Gastroesophageal sphincter (tissue), 4 donors: ENCODE data around the gene GPSM3. TPM values are rescaled to one million over a fixed set of nuclear protein-coding genes. Genes with fewer than 3 reads are reported as not detected.

Experiments used
- ATAC-seq: fragments of 150-250 bp; one replicate; pipeline ENCODE4 v1.9.1; 2016; ENCODE audit warnings: mild to moderate bottlenecking, moderate library complexity
- H3K27ac ChIP-seq, 4 donors: fragments of 200-600 bp; sonication (generic) in 3 of 4; 1 replicate in 3 of 4; 2 replicates in 1 of 4; pipeline ENCODE4 v1.5.1; 2016 to 2019
- H3K27me3 ChIP-seq: fragments of 200-600 bp; sonication (generic); one replicate; pipeline ENCODE4 v1.5.1; 2019
- H3K36me3 ChIP-seq, 2 donors: fragments of 200-600 bp; sonication (generic); one replicate each; pipeline ENCODE4 v1.5.1; 2019; ENCODE audit warnings: control low read depth in 1 of 2
- H3K4me1 ChIP-seq, 3 donors: fragments of 200-600 bp; sonication (generic); 1 replicate in 2 of 3; 2 replicates in 1 of 3; pipeline ENCODE4 v1.5.1; 2016 to 2019; ENCODE audit warnings: control low read depth in 2 of 3
- H3K4me3 ChIP-seq, 2 donors: fragments of 200-600 bp; sonication (generic); one replicate each; pipeline ENCODE4 v1.5.1; 2019; ENCODE audit warnings: mild to moderate bottlenecking in 1 of 2, moderate library complexity in 1 of 2
- H3K9me3 ChIP-seq, 3 donors: fragments of 200-600 bp; sonication (generic); one replicate each; pipeline ENCODE4 v1.5.1; 2017 to 2019; ENCODE audit warnings: control low read depth in 2 of 3
- CTCF ChIP-seq, 4 experiments: fragments of 200-600 bp in 2 of 4; fragments of 450-650 bp in 2 of 4; sonication (generic) in 1 of 4; IDR thresholded peaks; one replicate each; pipeline ENCODE4 v1.5.1; 2017 to 2019; ENCODE audit warnings: antibody characterized with exemption in 4 of 4, mild to moderate bottlenecking in 2 of 4, moderate library complexity in 2 of 4
- EP300 ChIP-seq: sonication (generic); formaldehyde crosslinking; IDR thresholded peaks from one replicate; pipeline ENCODE4 v1.6.1; 2017; ENCODE audit warnings: antibody characterized with exemption, mild to moderate bottlenecking
- POLR2A ChIP-seq, 2 donors: fragments of 450-650 bp; IDR thresholded peaks; one replicate each; pipeline ENCODE4 v1.6.1; 2017; ENCODE audit warnings: antibody characterized with exemption in 2 of 2, mild to moderate bottlenecking in 2 of 2, moderate library complexity in 1 of 2
- POLR2AphosphoS5 ChIP-seq: sonication (generic); formaldehyde crosslinking; IDR thresholded peaks from one replicate; pipeline ENCODE4 v1.6.1; 2017; ENCODE audit warnings: antibody characterized with exemption
- WGBS, 2 donors: methylation state at CpG; one replicate each; pipeline ENCODE4 v1.1.5; 2018; ENCODE audit warnings: low coverage in 1 of 2; 5-methylcytosine and 5-hydroxymethylcytosine counted together
- total RNA-seq, 4 donors: library from RNA; depleted of rRNA; stranded (reverse); fragments of >200 nt; gene quantifications; one replicate each; pipeline ENCODE4 v1.1.0, GENCODE V29; 2016

GPSM3 gene
- total RNA-seq, 4 donors from 2014 or later = 0.93 to 16.3 (median 9.0) TPM

DNA sequence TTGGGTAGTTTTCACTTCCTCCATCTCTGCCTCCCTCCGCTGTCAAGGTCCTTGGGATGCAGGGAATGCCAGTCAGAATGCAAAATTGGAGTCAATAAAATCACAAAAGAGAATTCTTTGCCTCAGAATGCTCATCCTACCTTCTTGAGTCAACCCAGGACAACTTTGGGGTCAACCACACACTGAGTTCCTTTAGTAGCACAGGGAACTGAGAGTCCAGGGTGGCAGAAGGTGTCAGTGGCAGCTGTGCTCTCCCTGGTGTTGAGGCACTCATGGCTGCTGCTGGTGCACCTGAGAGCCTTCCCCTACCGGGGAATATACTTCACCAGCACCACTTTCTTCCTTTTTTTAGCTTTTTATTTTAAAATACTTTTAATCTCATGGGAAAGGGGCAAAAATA, 32.3 kb upstream of the GPSM3 start:
- TF ChIP-seq EP300 (no peak), POLR2A (IDR thresholded peaks at IDR 0.05) (no peak), CTCF (IDR thresholded peaks at IDR 0.05) (no peak), POLR2AphosphoS5 (no peak)
- Histone ChIP-seq H3K27me3 (peaks cover 13% of the 10 kb centered on the region), H3K36me3 (no peaks in the 10 kb centered on the region), H3K9me3 (no peaks in the 10 kb centered on the region), H3K27ac (peak overlapping the region in 1 of 4 donors; percentile 41), H3K4me3 (no peak overlapping the region), H3K4me1 (no peaks in the 10 kb centered on the region)
- no peak for ATAC-seq
- WGBS, 2 donors = 53% methylated on average over 1 of the region's 2 CpGs; no CpG with 5 or more reads in 1 of the 2 donors

DNA sequence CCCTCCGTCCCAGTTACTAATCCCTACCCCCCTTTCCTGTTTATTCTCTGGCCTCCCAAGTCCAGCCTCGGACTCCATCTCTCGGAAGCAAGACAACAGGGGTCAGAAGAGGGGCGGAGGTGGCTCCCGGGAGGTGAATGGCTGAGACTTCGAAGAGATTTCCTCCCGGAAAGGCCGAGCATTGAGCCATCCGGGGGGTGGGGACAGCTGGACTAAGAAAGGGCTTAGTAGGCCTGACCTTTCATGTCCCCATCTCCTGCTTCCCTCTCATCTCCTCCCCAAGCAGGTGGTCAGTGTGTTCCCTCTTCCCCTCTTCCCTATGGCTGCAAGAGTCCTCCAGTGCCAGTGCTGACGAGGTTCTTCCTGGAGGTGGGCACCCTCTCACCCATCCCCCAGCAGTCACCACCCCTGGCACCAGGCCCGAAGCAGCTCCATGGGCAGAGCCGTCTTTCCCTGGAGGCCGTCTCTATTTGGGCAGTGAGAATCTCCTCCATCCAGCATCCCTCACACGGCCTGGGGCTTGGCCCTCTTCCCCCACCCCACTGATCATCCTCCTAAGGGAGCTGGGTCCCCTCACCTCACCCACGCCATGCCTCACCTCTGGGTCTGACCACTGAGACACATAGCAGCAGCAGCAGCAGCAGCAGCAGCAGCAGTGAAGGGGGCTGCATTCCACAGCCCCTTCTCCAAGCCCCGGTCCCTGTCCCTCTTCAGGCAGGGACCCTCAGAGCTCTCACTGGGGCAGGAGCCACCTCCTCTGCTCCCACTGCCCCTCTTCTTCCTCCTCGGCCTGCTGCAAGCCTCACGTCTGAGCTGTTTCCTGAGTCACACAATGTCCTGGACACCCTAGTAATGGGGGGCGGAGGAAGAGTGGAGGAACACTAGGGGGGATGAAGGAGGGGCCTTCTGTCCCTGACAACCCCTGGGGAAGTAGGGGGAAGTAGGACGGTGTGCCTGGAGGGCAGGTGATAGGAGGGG, 31.1 kb upstream of the GPSM3 start, which contains the start of gene NOTCH4:
Gene NOTCH4, minus strand, starts transcription at position 810 of the 978 bp plus-strand sequence. Its CDS starts 139 bp downstream, at position 671.
- no peak for TF ChIP-seq POLR2AphosphoS5
- TF ChIP-seq POLR2A (IDR thresholded peaks at IDR 0.05) = no peak
- TF ChIP-seq EP300 = no peak
- no peak for TF ChIP-seq CTCF (IDR thresholded peaks at IDR 0.05)
- Histone ChIP-seq H3K4me1 (no peaks in the 10 kb centered on the region), H3K9me3 (no peaks in the 10 kb centered on the region), H3K36me3 (no peaks in the 10 kb centered on the region), H3K4me3 (peak within 1 kb of the TSS in 1 of 2 donors; percentile 21), H3K27me3 (peaks cover 13% of the 10 kb centered on the region), H3K27ac (peak within 1 kb of the TSS in 3 of 4 donors; percentile 27 to 48 (median 41))
- WGBS, 2 donors = 22 to 39% methylated on average over 8 of the region's 20 CpGs
- ATAC-seq = no peak

- WGBS, 2 donors = 40% methylated on average over 1 of the region's 8 CpGs; no CpG with 5 or more reads in 1 of the 2 donors
- no peaks in the 10 kb centered on the region for H3K36me3 ChIP-seq
- peak overlapping the region in 2 of 4 donors; percentile 41 to 48 for H3K27ac ChIP-seq
- ATAC-seq = no peak
- peaks cover 13% of the 10 kb centered on the region for H3K27me3 ChIP-seq
- no peaks in the 10 kb centered on the region for H3K9me3 ChIP-seq
- TF ChIP-seq POLR2AphosphoS5 (no peak), CTCF (IDR thresholded peaks at IDR 0.05) (no peak), POLR2A (IDR thresholded peaks at IDR 0.05) (no peak), EP300 (no peak)
- H3K4me1 ChIP-seq = no peaks in the 10 kb centered on the region
- peak overlapping the region in 1 of 2 donors; percentile 21 for H3K4me3 ChIP-seq
Observed at GRCh38 chr6:32222333-32223230, 30.1 kb upstream of the GPSM3 start.

DNA sequence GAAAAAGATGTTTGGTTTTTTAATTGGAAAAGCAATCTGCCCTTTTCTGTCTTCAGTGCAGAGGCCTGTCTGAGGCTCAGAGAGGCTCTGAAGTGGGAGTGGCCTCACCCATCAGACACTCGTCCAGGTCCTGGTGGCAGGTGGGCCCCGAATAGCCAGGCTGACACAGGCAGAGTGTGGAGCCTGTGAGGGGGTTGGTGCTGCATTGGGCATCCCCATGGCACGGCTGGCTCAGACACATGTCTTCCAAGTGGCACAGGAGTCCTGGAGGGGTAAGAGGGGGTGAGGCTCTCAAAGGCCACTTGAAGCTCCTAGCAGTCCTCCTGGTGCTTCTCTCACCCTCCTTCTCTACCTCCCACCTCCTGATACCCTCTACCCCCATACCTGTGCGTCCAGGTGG, 27.6 kb upstream of the GPSM3 start:
- 47% methylated on average over 2 of the region's 4 CpGs; no CpG with 5 or more reads in 1 of the 2 donors for WGBS, 2 donors
- Histone ChIP-seq H3K27me3 (peaks cover 13% of the 10 kb centered on the region), H3K4me3 (no peak overlapping the region), H3K4me1 (no peaks in the 10 kb centered on the region), H3K36me3 (no peaks in the 10 kb centered on the region), H3K27ac (no peak overlapping the region), H3K9me3 (no peaks in the 10 kb centered on the region)
- TF ChIP-seq POLR2A (IDR thresholded peaks at IDR 0.05) = no peak
- no peak for TF ChIP-seq EP300
- no peak for TF ChIP-seq CTCF (IDR thresholded peaks at IDR 0.05)
- ATAC-seq = no peak
